ENCODE measurements around the gene INPP5A.

INPP5A gene

GRCh38 chr10:132614431-132615340, 77.1 kb downstream of the INPP5A start:
- DNase-seq (ENCODE audit: low spot score), result no peak
- in situ Hi-C loops (cut with MboI; ENCODE audit: low pct_unique_long_range_greater_than_20kb, low sequenced_read_pairs, unreplicated experiment), result no loop called here
- no peak for TF ChIP-seq CTCF (IDR thresholded peaks at IDR 0.05; ENCODE audit: extremely low read depth, insufficient read depth, missing control alignments)

- in situ Hi-C loops (cut with MboI; ENCODE audit: low pct_unique_long_range_greater_than_20kb, low sequenced_read_pairs, unreplicated experiment), result no loop called here
- TF ChIP-seq CTCF (IDR thresholded peaks at IDR 0.05; ENCODE audit: extremely low read depth, insufficient read depth, missing control alignments), result no peak
- DNase-seq (ENCODE audit: low spot score), result no peak
These were observed 78.0 kb downstream of the INPP5A start for GRCh38 chr10:132615341-132616169.

- no peak for DNase-seq (ENCODE audit: low spot score)
- in situ Hi-C loops (cut with MboI; ENCODE audit: low pct_unique_long_range_greater_than_20kb, low sequenced_read_pairs, unreplicated experiment), result no loop called here
- no peak for TF ChIP-seq CTCF (IDR thresholded peaks at IDR 0.05; ENCODE audit: extremely low read depth, insufficient read depth, missing control alignments)
These were observed 78.8 kb downstream of the INPP5A start for GRCh38 chr10:132616170-132616995.

GRCh38 chr10:132616996-132617736, 79.6 kb downstream of the INPP5A start:
- no peak for TF ChIP-seq CTCF (IDR thresholded peaks at IDR 0.05; ENCODE audit: extremely low read depth, insufficient read depth, missing control alignments)
- in situ Hi-C loops (cut with MboI; ENCODE audit: low pct_unique_long_range_greater_than_20kb, low sequenced_read_pairs, unreplicated experiment), result no loop called here
- DNase-seq (ENCODE audit: low spot score), result no peak

- in situ Hi-C loops (cut with MboI; ENCODE audit: low pct_unique_long_range_greater_than_20kb, low sequenced_read_pairs, unreplicated experiment), result no loop called here
- DNase-seq (ENCODE audit: low spot score), result no peak
- TF ChIP-seq CTCF (IDR thresholded peaks at IDR 0.05; ENCODE audit: extremely low read depth, insufficient read depth, missing control alignments), result no peak
These were observed 80.1 kb downstream of the INPP5A start for GRCh38 chr10:132617737-132618052.

Data from GM13977 (cell line).